GM12878 (cell line): ENCODE measurements around the gene SGMS1. TPM values are rescaled to one million over a fixed set of nuclear protein-coding genes. Genes with fewer than 3 reads are reported as not detected.

Experiments used
- ATAC-seq: fragments of 200-7000 bp; cut with Tn5 transposase; 3 replicates; pipeline ENCODE4 v1.9.1; 2020; ENCODE audit warnings: mild to moderate bottlenecking, moderate library complexity
- BruUV-seq: library from RNA; stranded (reverse); fragments of 400-500 nt; replicated peaks from 2 replicates; lab custom pipeline; 2021; lab: Mats Ljungman, UMichigan
- CTCF ChIA-PET: fragments of 300-600 bp; sonication (Branson Sonifier 250); formaldehyde crosslinking; extraction: SDS; loops from one replicate; lab custom pipeline; 2021; ENCODE audit warnings: inconsistent platforms; lab: Yijun Ruan, JAX
- POLR2A ChIA-PET: fragments of 350-600 bp; formaldehyde crosslinking; extraction: SDS; loops from one replicate; lab custom pipeline; 2021; ENCODE audit warnings: inconsistent platforms; lab: Charles Lee
- RAD21 ChIA-PET: fragments of 300-600 bp; sonication (Branson Sonifier 250); formaldehyde crosslinking; loops from one replicate; lab custom pipeline; 2023; ENCODE audit warnings: antibody characterized with exemption; ENCODE audit not compliant: unreplicated experiment; lab: Charles Lee
- SMC1A ChIA-PET: fragments of 300-600 bp; sonication (Branson Sonifier 250); formaldehyde crosslinking; loops from one replicate; lab custom pipeline; 2023; ENCODE audit not compliant: unreplicated experiment, uncharacterized antibody; lab: Charles Lee
- DNase-seq: peaks from one replicate; pipeline ENCODE4 v3.0.0-alpha.2; 2011; ENCODE audit warnings: low read depth, low spot score
- FAIRE-seq: peaks from 3 replicates; lab custom pipeline; 2011; peaks lifted over from hg19 to GRCh38; lab: Jason Lieb, UNC
- H2AFZ ChIP-seq: 2 replicates; pipeline ENCODE4 v1.6.0; 2011; ENCODE audit warnings: low read depth, low read length, control low read depth; ENCODE audit not compliant: control insufficient read depth
- H3K27ac ChIP-seq: 2 replicates; pipeline ENCODE4 v1.5.1; 2011; ENCODE audit warnings: control low read depth; ENCODE audit not compliant: control insufficient read depth, insufficient read depth
- H3K27me3 ChIP-seq, 2 experiments: replicated peaks in 1 of 2; 2 replicates each; pipeline versions ENCODE4 v1.6.0 to v1.6.1; 2011; ENCODE audit warnings: low read length in 1 of 2; ENCODE audit not compliant: control insufficient read depth in 2 of 2, insufficient read depth in 2 of 2
- H3K36me3 ChIP-seq, 2 experiments: 2 replicates each; pipeline ENCODE4 v1.5.1; 2011; ENCODE audit warnings: low read length in 1 of 2; ENCODE audit not compliant: control insufficient read depth in 2 of 2, insufficient read depth in 2 of 2
- H3K4me1 ChIP-seq: 2 replicates; pipeline ENCODE4 v1.6.1; 2011; ENCODE audit warnings: mild to moderate bottlenecking, low read length, moderate library complexity, mixed read lengths; ENCODE audit not compliant: control insufficient read depth, insufficient read depth
- H3K4me2 ChIP-seq: 2 replicates; pipeline ENCODE4 v1.6.0; 2011; ENCODE audit warnings: control low read depth; ENCODE audit not compliant: control insufficient read depth, insufficient read depth
- H3K4me3 ChIP-seq: fragments of 200-600 bp; sonication (generic); 2 replicates; pipeline ENCODE4 v1.5.1; 2016
- H3K79me2 ChIP-seq: 2 replicates; pipeline ENCODE4 v1.6.0; 2011; ENCODE audit warnings: low read length; ENCODE audit not compliant: control insufficient read depth, insufficient read depth
- H3K9ac ChIP-seq: 2 replicates; pipeline ENCODE4 v1.8.0; 2011; ENCODE audit warnings: low read length, control low read depth, mixed read lengths; ENCODE audit not compliant: control insufficient read depth, insufficient read depth
- H3K9me3 ChIP-seq: replicated peaks from 3 replicates; pipeline ENCODE4 v1.5.1; 2011; ENCODE audit warnings: mild to moderate bottlenecking, low read length; ENCODE audit not compliant: control insufficient read depth, insufficient read depth
- H4K20me1 ChIP-seq: 2 replicates; pipeline ENCODE4 v1.6.0; 2011; ENCODE audit not compliant: control insufficient read depth, insufficient read depth
- CHD4 ChIP-seq: fragments of 200-600 bp; sonication (generic); IDR thresholded peaks from 2 replicates; pipeline ENCODE4 v1.6.1; 2016; ENCODE audit warnings: mild to moderate bottlenecking
- ETV6 ChIP-seq, 2 experiments: fragments of 450-650 bp in 1 of 2; IDR thresholded peaks in 1 of 2; conservative IDR thresholded peaks in 1 of 2; 2 replicates each; pipeline ENCODE4 v1.6.1; 2014; ENCODE audit warnings: antibody characterized with exemption in 1 of 2, borderline replicate concordance in 1 of 2, low read depth in 1 of 2, mild to moderate bottlenecking in 1 of 2, moderate library complexity in 1 of 2
- HDAC6 ChIP-seq: fragments of 200-600 bp; sonication (generic); IDR thresholded peaks from one replicate; pipeline ENCODE4 v1.8.0; 2017; ENCODE audit warnings: antibody characterized with exemption; ENCODE audit not compliant: unreplicated experiment
- POLR2AphosphoS5 ChIP-seq: IDR thresholded peaks from 2 replicates; pipeline ENCODE4 v1.6.1; 2011; ENCODE audit warnings: mild to moderate bottlenecking, low read length, inconsistent platforms
- WGBS: methylation state at CpG from one replicate; pipeline ENCODE4 v1.1.6; 2016; ENCODE audit warnings: low lambda C conversion rate; ENCODE audit not compliant: insufficient replicate concordance, insufficient coverage; ENCODE audit errors: missing lambda C conversion rate; 5-methylcytosine and 5-hydroxymethylcytosine counted together
- in situ Hi-C: fragments of 300-500 bp; cut with MboI; formaldehyde crosslinking; loops from 9 replicates; pipeline ENCODE4 v1.14.3; 2018; ENCODE audit warnings: mixed read lengths
- intact Hi-C: fragments of 100-400 bp; cut with micrococcal nuclease; formaldehyde crosslinking; loops from one replicate; pipeline ENCODE4 v1.14.2; 2022; ENCODE audit not compliant: unreplicated experiment
- polyA plus RNA-seq, 11 experiments: library from polyadenylated mRNA; depleted of rRNA in 4 of 11; unstranded in 6 of 11; stranded (reverse) in 5 of 11; fragments of >200 nt; fragmentation: Nextera tagmentation in 4 of 11; fragmentation: Illumina TruSeq in 1 of 11; extraction: Ambion mirVana in 4 of 11; extraction: Trizol in 1 of 11; gene quantifications; 1 replicate in 1 of 11; 2 replicates in 10 of 11; pipeline versions ENCODE4 v1.2.1 to v1.2.3, GENCODE V29; 2011 to 2016; ENCODE audit warnings: inconsistent platforms in 2 of 11, missing spikeins in 2 of 11, low read depth in 1 of 11
- total RNA-seq, 4 experiments: library from RNA; depleted of rRNA in 3 of 4; stranded (reverse); fragments of >200 nt in 3 of 4; fragmentation: Illumina TruSeq in 1 of 4; extraction: Trizol in 1 of 4; gene quantifications; 2 replicates each; pipeline versions ENCODE4 v1.2.1 to v1.2.3, GENCODE V29; 2013 to 2021
- TF ChIP-seq, protein P1 (sequence below): fragments of 150-350 bp; IDR thresholded peaks from 2 replicates; pipeline ENCODE4 v1.6.1; 2016; ENCODE audit warnings: low read depth, low read length

SGMS1 gene
- total and polyA plus RNA-seq, 10 of the 15 experiments (the other 5 are each of a cell fraction or from before 2014, with no cell fraction given), result 1.4 to 14.5 (median 4.9) TPM

DNA sequence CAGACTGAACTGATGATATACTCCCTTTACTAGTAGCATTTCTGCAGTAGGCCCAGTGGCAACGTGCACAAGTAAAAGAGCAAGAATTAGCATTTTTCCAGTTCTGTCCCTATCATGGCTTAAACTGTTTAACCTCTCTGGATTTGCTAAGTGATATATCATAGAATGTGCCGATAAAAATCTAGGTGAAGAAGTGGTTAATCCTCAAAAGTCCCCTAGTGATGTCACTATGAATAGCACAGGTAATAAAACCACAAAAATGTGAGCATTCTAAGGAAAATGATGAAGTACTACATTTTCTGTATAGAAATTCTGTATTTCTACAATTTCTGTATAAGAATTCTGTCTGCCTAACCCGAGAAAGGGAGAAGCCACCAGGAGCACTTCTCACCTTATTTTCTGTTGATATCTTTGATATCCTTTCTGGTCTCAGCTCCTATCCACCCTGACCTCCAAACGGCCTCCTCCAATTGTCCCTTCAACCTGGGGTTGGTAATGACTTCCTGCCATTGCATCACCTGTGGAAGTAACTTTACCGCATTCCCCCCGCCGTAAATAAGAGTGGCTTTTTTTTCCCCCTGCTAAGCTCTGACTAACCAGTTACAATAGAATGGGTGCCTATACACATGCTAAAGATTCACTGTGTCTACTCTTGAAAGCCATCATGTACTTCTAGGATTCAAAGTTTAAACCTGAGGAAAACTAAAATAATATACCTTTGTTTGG lies 216.5 kb downstream of the SGMS1 start (continued):
- TF ChIP-seq, protein P1, sequence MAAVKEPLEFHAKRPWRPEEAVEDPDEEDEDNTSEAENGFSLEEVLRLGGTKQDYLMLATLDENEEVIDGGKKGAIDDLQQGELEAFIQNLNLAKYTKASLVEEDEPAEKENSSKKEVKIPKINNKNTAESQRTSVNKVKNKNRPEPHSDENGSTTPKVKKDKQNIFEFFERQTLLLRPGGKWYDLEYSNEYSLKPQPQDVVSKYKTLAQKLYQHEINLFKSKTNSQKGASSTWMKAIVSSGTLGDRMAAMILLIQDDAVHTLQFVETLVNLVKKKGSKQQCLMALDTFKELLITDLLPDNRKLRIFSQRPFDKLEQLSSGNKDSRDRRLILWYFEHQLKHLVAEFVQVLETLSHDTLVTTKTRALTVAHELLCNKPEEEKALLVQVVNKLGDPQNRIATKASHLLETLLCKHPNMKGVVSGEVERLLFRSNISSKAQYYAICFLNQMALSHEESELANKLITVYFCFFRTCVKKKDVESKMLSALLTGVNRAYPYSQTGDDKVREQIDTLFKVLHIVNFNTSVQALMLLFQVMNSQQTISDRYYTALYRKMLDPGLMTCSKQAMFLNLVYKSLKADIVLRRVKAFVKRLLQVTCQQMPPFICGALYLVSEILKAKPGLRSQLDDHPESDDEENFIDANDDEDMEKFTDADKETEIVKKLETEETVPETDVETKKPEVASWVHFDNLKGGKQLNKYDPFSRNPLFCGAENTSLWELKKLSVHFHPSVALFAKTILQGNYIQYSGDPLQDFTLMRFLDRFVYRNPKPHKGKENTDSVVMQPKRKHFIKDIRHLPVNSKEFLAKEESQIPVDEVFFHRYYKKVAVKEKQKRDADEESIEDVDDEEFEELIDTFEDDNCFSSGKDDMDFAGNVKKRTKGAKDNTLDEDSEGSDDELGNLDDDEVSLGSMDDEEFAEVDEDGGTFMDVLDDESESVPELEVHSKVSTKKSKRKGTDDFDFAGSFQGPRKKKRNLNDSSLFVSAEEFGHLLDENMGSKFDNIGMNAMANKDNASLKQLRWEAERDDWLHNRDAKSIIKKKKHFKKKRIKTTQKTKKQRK, result no peak
- TF ChIP-seq CHD4, result no peak
- TF ChIP-seq HDAC6, result no peak

DNA sequence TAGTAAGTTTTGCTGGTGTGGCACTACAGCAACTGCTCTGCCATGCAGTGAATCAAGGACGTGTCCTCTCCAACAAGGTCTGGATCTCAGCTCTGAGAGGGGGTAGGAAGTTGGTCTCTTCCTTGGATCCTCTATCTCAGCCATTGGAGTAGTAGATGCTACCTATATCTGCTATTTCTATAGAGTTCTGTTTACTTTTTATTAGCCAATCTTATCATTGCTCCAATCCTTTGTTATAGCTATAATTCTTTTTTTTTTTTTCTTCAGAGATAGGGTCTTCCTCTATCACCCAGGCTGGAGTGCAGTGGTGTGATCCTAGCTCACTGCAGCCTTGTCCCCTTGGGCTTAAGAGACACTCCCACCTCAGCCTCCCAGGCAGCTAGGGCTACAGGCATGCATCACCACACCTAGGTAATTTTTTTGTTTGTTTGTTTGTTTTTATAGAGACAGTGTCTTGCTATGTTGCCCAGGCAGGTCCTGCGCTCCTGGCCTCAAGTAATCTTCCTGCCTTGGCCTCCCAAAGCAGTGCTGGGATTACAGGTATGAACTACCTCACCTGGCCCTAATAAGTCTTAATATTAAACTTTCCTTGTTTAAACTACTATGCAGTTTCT lies 217.2 kb downstream of the SGMS1 start:
- POLR2A ChIA-PET, result interaction anchor here (1.4 kb wide), 1 partner anchor 10 kb away, joined by 4 read pairs; no protein-coding TSS in a partner anchor
- FAIRE-seq, result no peak
- CTCF ChIA-PET, result interaction anchor here (0.8 to 1.2 kb wide), 2 partner anchors 10 to 34 kb away, joined by 3 to 5 read pairs; no protein-coding TSS in a partner anchor
- H3K27me3 ChIP-seq, result no peaks in the 10 kb centered on the region
- H3K9me3 ChIP-seq, result peaks cover 5% of the 10 kb centered on the region; the same call in 2 of the 3 replicates
- H2AFZ ChIP-seq, result no peak overlapping the region
- no peak overlapping the region; the same call in 1 of the 2 replicates for H3K4me2 ChIP-seq
- no peak overlapping the region for H3K9ac ChIP-seq
- H4K20me1 ChIP-seq, result no peaks in the 10 kb centered on the region
- H3K27ac ChIP-seq, result no peak overlapping the region
- ATAC-seq, result no peak
- SMC1A ChIA-PET, result interaction anchor here (0.7 to 9.1 kb wide), 10 partner anchors 9 to 171 kb away, joined by 3 to 46 read pairs (median 4); no protein-coding TSS in a partner anchor
- RAD21 ChIA-PET, result interaction anchor here (1.2 kb wide), 1 partner anchor 11 kb away, joined by 6 read pairs; no protein-coding TSS in a partner anchor
- DNase-seq, result no peak
- intact Hi-C loops (no loop called here), in situ Hi-C loops (no loop called here)
- no peaks in the 10 kb centered on the region for H3K4me1 ChIP-seq
- no peak overlapping the region for H3K4me3 ChIP-seq
- BruUV-seq, result no TSS peak
- 0 out of 2 replicates have a peak, but pooled peaks have one; percentile 36 for TF ChIP-seq POLR2AphosphoS5
- no peak for TF ChIP-seq ETV6 (conservative IDR thresholded peaks at IDR 0.05 in 1 of 2, IDR thresholded peaks at IDR 0.05 in 1 of 2; ENCODE audit: borderline replicate concordance in 1 of 2, low read depth in 1 of 2)
- H3K79me2 ChIP-seq, result peaks cover 93% of the 10 kb centered on the region
- WGBS, result 94% methylated on average over 2 of the region's 2 CpGs
- H3K36me3 ChIP-seq, result peaks cover 0 to 3% of the 10 kb centered on the region in 2 experiments; a peak in 2 of 4 replicates
